Activated CD4-positive, alpha-beta T cell treated with anti-CD3 and anti-CD28 coated beads for 1 hour (primary cell): ENCODE data around the gene EPHX1.
"Not testable (repeated sequence)": the region's sequence is repeated elsewhere in the genome, so short reads cannot be mapped to it uniquely, and the experiment has no call there.

Source experiments
- DNase-seq: peaks from one replicate; pipeline ENCODE4 v3.0.0-alpha.2; 2020

EPHX1 gene

DNA sequence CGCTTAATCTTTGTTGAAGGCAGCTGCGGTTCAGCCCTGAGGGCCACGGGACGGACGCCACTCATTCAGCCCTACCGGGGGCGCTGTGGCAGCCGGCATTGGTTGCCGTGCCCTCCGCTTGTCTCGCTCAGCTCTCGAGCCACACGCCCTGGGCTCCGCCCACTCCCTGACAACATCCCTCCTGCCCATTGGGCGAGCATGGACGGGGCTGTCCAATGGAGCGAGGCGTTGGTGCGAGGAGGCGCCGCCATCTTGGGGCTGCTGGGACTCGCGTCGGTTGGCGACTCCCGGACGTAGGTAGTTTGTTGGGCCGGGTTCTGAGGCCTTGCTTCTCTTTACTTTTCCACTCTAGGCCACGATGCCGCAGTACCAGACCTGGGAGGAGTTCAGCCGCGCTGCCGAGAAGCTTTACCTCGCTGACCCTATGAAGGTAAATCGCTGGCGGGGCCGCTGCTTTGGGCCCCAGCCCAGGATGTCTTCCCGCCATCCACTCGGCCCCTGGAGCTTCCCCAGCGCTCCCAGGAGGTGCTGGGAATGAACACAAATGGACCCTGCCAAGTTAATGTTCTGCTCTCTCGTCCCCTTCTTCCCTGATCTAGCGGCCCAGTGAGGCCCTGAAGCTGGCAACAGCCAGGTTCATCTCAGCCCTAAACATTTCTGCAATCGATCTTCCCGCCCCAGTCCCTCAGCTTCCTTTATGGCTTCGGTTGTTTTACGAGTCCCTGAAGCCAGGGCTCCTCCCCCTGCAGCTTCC, 32.2 kb upstream of the EPHX1 start, which contains the start of gene SRP9:
TSS of gene SRP9 (plus strand) at position 244 of the 754 bp plus-strand sequence. CDS start at position 359, 115 bp downstream.
- peak; percentile 98 for DNase-seq

DNA sequence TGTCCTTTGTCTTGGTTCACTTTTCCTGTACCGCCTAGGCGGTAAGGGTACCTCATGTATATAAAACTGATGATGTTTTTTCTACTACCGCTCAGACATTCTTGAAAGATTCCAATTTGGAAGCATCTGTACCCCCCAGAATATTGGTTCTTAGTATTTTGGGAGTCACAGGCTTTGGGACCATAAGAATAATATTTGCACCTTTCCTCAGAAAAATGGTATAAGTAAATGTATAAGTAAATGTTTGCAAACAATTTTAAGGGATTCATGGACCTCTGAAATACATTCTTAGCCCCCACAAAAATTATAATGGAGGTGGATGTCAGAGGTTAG, 31.6 kb upstream of the EPHX1 start:
- DNase-seq = no peak

DNA sequence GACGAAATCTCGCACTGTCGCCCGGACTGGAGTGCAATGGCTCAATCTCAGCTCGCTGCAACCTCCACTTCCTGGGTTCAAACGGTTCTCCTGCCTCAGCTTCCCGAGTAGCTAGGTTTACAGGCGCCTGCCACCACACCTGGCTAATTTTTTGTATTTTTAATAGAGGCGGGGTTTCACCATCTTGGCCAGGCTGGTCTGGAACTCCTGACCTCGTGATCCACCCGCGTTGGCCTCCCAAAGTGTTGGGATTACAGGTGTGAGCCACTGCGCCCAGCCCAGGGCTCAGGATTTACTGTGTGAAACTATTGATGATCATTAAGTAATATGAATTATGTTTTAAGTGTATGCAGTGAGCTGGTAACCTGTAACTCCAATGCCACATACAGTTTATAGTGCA, 30.8 kb upstream of the EPHX1 start:
- DNase-seq = not testable (repeated sequence)

DNA sequence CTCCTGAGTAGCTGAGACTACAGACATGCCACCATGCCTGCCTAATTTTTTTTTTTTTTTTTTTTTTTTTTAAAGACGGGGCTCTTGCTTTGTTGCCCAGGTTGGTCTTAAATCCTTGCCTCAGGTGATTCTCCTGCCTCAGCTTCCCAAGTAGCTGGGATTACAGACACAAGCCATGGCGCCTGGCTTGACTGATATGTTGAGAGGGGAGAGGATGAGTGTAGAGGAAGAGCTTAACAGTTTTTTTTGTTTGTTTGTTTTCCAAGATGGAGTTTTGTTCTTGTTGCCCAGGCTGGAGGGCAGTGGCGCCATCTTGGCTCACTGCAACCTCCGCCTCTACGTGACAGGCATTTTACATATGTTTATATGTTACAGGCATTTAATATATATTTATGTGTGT, 29.8 kb upstream of the EPHX1 start:
- DNase-seq = no peak

DNA sequence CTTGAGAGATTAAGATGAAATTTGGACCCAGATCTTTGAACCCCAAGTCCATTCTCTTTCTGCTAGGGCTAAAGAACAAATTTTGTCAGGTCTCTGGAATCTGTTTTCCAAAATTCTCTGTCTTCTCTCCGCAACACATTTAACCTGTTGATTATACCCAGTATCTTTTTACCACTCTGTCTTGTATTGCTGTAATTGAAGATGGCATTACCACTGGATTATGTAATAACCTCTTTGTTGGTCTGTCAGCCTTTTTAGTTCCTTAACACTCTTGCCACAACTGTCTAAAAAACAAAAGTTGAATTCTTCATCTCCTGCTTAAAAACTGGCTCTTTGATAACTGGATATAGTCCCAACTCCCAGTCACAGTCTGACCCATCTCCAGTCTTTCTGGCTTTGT, 29.3 kb upstream of the EPHX1 start:
- no peak for DNase-seq

DNA sequence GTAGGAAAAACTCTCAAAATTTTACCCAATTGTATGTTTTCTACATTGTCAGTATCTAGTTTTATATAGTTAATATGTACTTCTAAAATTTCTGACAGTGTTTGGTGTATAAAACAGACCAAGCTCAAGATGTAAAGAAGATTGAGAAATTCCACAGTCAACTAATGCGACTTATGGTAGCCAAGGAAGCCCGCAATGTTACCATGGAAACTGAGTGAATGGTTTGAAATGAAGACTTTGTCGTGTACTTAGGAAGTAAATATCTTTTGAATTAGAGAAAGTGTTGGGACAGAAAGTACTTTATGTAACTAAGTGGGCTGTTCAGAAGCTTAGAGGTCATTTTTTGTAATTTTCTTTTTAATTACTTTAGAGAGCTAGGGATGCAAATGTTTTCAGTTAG, 20.8 kb upstream of the EPHX1 start:
- DNase-seq = not testable (repeated sequence)

DNA sequence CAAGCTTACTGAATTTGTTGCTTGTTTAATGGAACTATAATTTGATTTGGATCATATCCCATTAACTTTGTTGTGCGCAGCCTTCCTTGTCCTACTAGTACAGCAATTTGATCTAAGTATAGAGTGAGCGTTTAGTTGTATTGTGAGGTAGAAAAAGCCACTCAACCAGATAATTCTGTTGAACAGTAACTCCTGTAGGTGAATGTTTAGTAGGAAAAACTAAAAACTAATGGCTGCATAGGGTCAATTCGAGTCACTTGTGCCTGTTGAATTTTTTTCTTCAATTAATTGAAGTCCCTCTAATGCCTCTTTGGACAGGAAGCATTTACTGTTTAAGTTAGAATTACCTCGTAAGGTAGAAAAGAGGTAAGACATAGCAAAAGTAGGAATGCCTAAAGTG, 15.0 kb upstream of the EPHX1 start:
- no peak for DNase-seq

DNA sequence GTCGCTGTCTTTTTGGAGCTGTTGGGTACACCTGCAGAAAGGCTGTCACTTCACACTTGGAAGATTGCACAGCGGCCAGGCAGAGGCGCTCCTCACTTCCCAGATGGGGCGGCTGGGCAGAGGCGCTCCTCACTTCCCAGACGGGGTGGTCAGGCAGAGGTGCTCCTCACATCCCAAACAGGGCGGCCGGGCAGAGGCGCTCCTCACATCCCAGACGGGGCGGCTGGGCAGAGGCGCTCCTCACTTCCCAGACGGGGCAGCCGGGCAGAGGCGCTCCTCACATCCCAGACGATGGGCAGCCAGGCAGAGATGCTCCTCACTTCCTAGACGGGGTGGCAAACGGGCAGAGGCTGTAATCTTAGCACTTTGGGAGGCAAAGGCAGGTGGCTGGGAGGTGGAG, 13.8 kb upstream of the EPHX1 start:
- not testable (repeated sequence) for DNase-seq

DNA sequence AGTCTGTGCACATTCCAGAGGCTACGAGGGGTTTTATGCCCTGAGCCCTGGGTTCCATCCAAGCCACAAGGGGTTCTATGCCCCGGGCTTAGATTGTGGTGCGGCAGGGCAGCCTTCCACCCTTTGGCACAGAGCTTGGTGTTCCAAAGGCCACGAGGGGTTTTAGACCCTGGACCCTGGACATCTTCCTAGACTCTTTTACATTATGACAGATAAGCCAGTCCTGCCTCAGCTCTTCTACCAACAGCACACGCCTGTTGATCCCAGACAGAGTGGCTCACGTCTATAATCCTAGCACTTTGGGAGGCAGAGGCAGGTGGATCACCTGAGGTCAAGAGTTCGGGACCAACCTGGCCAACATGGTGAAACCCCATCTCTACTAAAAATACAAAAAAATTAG, 8.8 kb upstream of the EPHX1 start:
- DNase-seq = not testable (repeated sequence)

DNA sequence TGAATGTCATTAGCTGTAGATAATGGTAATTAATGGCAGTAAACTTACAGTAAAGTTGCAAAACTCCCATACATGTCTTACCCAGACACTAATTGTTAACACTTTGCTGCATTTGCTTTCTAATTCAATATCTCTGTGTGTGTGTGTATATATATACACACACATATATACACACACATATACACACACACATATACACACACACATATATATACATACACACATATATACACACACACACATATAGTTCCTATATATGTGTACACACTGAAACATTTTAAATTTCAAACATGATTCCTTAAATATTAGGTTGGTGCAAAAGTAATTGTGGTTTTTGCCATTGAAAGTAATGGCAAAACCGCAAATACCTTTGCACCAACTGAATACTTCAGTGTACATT, 3.7 kb upstream of the EPHX1 start:
- no peak for DNase-seq

DNA sequence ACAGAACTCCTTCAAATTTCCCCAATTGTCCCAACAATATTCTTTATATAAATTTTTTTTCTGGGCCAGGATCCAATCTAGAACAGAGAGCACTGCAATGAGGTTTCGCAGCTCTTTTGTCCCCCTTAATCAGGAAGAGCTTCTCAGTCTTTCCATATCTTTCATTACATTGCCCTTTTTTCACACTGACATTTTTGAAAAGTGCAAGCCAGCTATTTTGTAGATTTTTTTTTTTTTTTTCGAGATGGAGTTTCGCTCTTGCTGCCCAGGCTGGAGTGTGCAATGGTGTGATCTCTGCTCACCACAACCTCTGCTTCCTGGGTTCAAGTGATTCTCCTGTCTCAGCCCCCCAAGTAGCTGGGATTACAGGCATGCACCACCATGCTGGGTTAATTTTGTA, 3.2 kb upstream of the EPHX1 start:
- DNase-seq = not testable (repeated sequence)

DNA sequence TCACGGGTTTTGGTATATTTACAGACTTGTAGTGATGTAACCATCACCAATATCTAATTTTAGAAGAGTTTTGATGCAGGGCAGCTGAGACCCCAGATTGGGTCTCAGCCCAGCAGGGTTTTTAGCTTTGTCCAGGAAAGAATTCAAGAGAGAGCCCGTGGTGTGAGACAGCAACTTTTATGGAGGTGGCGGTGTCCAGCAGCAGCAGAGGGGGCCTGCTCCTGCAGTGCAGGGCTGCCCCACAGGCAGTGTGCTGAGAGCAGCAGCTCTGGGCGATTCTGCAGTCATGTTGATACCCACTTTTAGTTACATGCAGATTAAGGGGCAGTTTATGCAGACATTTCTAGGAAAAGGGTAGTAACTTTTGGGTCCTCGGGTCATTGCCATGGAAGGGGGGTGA, 1.8 kb upstream of the EPHX1 start:
- no peak for DNase-seq

DNA sequence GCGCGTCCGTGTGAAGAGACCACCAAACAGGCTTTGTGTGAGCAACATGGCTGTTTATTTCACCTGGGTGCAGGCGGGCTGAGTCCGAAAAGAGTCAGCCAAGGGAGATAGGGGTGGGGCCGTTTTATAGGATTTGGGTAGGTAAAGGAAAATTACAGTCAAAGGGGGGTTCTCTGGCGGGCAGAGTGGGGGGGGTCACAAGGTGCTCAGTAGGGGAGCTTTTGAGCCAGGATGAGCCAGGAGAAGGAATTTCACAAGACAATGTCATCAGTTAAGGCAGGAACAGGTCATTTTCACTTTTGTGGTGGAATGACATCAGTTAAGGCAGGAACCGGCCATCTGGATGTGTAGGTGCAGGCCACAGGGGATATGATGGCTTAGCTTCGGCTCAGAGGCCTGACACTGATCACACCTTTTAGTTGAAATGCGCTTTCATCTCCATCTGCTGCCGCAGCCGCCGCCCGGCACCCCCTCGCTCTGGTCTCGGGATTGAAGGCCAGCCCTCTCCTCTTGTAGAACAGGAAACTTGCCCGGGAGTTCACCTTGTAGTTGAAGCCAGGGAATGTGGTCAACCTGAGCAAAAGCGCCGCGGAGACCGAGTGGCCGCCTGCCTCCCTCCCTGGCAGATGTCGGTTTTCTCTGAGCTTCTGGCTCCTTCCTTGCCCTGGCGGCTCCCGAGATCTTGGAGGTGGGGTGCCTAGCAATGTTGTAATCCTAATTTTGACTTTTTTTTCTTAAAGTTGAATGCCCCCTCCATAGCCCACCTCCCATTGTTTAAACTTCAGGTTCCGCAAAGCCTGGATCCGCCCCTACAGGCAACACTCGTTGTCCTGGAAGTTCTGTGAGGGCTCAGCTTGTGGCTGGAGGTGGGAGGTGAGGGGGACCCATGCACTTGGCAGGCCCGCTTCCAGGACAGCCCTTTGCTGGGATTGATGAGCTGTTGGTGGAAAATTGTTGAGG, 935 bp downstream of the EPHX1 start:
- DNase-seq = not testable (repeated sequence)

DNA sequence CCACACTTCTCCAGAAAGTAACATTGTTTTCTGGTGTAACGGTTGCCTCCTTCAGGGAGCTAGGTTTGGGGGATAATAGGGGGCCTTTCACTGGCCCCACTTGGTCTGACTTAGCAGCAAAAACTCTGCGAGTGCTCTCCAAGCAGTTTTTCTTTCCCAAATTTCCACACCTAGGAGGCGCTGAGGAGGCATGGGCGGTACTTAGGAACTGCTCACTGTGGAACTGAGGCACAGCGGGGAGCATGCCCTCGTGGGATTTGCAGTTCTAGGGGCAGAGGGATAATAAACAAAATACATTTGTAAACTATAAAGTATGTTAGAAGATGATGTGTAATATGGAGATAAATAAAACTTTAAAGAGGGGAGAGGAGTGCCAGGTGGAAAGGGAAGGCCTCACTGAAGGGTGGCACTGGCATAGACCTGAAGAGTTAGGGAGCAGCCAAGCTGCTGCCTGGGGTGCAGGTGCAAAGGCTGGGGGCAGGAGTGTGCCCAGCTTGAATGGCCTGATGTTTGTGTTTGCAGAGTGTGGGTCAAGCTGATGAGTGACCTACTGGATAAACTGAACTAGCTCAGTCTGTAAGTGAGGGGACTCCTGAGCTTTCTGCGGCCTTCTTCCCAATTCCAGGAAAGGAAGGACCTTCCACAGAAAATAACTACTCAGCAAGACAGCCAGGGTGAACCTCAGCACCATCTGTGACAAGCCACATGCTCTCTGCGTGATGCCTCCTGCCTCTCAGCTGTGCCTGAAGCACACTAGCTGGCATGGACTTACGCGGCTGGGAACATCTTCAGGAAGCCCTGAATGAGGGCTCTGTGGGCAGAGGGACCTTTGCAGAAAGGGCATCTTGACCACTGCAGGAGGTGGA, 1.9 kb downstream of the EPHX1 start:
- no peak for DNase-seq

DNA sequence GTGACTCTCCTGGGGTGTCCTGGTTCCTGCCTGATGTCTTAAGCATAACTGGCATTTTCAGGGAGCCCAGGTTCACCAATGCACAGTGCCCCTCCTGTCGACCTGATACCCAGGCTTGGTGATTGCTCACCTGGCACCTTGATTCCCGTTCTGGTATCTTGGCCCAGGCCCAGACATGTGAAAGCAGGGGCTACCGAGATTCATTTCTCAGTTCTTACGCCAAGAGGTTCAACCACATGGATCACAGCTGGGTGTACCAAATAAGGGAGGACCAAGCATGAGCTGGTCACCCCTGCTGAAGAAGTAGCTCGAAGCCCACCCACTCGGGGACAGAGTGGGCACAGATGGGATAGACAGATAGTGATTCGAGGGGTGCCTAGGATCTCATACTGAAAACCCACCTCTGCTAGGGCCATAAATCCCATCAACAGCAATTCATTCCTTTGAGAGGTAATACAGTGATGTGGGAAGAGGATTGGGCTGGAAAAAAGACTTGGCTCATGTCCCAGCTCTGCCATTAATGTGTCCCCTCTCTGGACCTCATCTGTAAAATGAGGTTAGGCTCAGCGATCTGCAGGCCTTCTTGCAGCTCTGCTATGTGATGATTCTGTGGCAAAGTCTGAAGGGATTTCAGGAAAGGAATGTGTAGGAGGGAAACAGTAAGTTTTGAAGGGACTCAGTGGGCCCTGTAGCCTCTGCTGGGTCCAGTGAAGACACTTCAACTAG, 2.7 kb downstream of the EPHX1 start:
- DNase-seq = no peak

DNA sequence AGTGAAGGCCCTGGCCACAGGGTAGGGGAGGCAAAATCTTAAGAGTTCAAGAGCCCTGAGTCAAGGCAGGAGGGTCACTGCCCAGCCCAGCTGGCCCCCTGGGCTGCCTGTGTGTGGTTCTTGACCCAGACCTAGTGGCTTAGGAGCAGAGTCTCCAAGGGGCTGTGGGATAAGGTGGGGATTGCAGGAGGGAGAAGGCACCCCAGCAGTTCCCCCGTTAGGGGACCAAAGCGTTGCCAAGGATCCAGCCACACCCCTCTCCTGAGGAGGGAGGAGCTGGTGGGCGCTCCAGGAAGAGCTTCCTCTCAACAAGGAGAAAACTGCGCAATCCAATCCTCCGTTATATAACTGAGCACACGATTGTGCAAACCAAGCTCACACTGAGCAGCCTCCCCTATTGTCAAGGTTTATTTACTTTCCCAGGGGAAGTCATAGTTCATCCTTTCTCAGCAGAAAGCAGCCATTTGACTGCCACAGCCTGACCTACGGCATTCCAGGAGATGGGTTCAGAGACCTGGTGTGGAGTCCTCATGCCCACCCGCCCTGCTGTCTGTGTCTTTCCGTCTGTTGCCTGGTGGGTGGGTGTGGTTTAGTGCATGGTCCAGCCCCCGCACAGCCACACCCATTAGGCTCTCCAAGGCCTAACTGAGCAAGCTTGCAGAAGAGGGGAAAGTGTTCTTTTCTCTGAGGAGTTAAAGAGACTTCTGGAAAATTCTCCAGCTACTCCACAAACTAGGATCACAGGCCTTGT, 3.5 kb downstream of the EPHX1 start:
- DNase-seq = no peak

DNA sequence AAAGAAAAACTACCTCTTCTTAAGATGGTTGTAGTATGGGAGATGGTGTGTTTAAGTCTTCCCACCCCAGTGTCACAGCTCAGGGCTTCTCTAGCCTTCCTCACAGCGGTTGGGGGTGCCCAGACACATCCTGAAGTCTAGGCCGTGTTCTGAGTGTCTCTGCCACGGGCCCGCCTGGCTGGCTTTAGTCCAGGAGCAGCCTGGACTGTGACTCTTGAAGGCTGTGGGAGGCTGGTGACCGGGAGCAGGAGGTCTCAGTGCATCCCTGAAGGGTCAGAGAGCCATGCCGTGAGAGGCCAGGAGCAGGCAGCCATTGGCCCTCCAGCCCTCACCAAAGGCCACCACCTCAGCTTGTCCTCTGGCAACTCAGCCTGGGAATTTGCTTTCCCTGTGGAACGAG, 4.5 kb downstream of the EPHX1 start:
- no peak for DNase-seq

DNA sequence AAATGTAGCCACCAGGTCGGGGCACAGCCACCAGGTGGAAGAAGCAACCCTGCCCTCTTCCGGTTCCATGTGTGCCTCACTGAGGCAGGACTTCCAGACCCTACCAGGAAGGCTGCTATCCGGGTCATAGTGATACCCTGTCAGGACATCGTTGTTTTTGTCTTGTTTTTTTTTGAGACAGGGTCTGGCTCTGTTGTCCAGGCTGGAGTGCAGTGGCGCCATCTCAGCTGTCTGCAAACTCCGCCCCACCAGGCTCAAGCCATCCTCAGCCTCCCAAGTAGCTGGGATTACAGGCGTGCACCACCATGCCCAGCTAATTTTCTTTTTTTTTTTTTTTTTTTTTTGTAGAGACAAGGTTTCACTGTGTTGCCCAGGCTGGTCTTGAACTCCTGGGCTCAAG, 5.2 kb downstream of the EPHX1 start:
- not testable (repeated sequence) for DNase-seq

DNA sequence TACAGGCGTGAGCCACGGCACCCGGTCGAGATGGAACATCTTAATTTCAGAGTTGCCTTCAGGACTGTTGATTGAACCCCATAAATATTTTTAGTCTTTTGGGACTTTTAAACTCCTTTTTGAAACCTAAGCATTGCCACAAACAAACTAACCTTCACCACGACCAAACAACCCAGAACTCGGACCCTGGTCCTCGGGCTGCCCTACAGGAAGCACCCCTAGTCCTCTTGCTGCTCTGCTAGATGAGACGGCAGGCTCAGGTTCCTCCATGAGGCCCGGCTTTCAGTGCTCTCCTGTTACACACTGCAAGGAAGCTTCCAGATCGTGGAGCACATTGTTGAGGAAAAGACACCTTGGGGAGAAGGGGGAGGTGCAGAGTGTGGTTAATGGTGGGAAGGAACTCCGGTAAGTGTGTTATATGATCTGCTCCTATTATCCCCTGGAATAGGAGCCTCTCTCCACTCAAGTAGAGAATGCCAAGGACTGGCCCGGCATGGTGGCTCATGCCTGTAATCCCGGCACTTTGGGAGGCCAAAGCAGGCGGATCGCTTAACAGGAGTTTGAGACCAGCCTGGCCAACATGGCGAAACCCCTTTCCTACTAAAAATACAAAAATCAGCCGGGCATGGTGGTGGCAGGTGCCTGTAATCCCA, 5.7 kb downstream of the EPHX1 start:
- no peak for DNase-seq

DNA sequence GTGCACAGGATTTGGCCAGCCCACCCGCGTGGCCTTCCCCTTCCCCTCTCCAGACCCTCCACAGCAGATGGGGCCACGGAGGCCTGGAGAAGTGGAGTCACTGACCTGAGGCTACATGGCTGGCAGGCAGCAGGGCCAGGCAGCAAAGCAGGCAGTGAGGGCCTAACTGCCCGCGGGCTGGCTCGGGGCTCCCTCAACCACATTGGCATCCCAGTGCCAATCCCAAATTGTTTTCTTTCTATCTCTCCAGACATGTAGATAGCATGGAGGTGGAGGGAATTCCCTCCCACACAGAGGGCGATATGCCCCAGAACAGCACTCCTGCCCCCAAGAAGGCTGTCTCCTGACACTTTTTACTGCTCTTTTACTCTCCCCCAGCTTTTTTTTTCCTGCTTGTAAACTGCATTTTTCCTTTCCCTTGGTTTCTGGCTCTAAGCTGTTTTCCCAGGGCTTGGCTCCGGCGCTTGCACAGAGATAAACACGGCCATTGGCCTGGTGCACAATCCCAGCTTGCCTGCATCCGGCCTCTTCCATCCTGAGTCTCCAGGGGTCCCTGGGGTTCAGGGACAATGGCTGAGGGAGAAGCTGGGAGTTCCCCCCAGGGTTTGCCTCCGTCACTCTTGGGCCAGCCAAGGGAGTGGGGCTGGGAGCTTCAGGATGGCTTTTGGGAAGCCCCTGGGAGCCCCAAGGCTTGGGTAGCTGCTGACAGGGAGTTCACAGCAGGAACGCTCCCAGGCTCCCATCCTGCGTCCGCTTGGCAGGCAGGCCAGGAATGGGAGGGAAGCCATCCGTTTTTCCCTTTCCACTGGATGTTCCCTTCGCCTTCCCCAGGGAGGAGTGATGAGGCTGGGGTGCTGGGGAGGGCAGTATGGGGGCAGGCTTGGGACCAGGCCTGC, 7.0 kb downstream of the EPHX1 start:
- DNase-seq = no peak
